GM23248 (cell line): ENCODE measurements around the gene RASGRF1. TPM values are rescaled to one million over a fixed set of nuclear protein-coding genes. Genes with fewer than 3 reads are reported as not detected.

ENCODE experiments used
- DNase-seq: peaks from one replicate; pipeline ENCODE4 v3.0.0-alpha.2; 2015
- H2AFZ ChIP-seq: fragments of 200-600 bp; sonication (generic); 2 replicates; pipeline ENCODE4 v1.6.1; 2016; ENCODE audit warnings: antibody characterized with exemption
- H3F3A ChIP-seq: fragments of 200-600 bp; sonication (generic); 2 replicates; pipeline ENCODE4 v1.6.1; 2016; ENCODE audit warnings: mild to moderate bottlenecking, antibody characterized with exemption, mixed run types; ENCODE audit not compliant: insufficient read depth
- H3K27ac ChIP-seq: fragments of 200-600 bp; sonication (generic); 2 replicates; pipeline ENCODE4 v1.5.1; 2016; ENCODE audit warnings: mild to moderate bottlenecking
- H3K27me3 ChIP-seq: fragments of 200-600 bp; sonication (generic); replicated peaks from 2 replicates; pipeline ENCODE4 v1.6.1; 2016; ENCODE audit warnings: mild to moderate bottlenecking; ENCODE audit not compliant: insufficient read depth
- H3K36me3 ChIP-seq: fragments of 200-600 bp; sonication (generic); 2 replicates; pipeline ENCODE4 v1.6.1; 2016; ENCODE audit warnings: low read depth, mild to moderate bottlenecking
- H3K4me1 ChIP-seq: fragments of 200-600 bp; sonication (generic); 2 replicates; pipeline ENCODE4 v1.6.1; 2016; ENCODE audit warnings: mild to moderate bottlenecking; ENCODE audit not compliant: insufficient read depth
- H3K4me2 ChIP-seq: fragments of 200-600 bp; sonication (generic); one replicate; pipeline ENCODE4 v1.6.1; 2016; ENCODE audit warnings: mild to moderate bottlenecking; ENCODE audit not compliant: unreplicated experiment
- H3K4me3 ChIP-seq: fragments of 200-600 bp; sonication (generic); 2 replicates; pipeline ENCODE4 v1.5.1; 2016; ENCODE audit warnings: mild to moderate bottlenecking
- H3K79me2 ChIP-seq: fragments of 200-600 bp; sonication (generic); 2 replicates; pipeline ENCODE4 v1.6.1; 2016; ENCODE audit warnings: mild to moderate bottlenecking; ENCODE audit not compliant: insufficient read depth
- H3K9ac ChIP-seq: fragments of 200-600 bp; sonication (generic); 2 replicates; pipeline ENCODE4 v1.6.1; 2016; ENCODE audit warnings: mild to moderate bottlenecking
- H3K9me2 ChIP-seq: fragments of 200-600 bp; sonication (generic); 2 replicates; pipeline ENCODE4 v1.6.1; 2016; ENCODE audit warnings: mixed run types, mild to moderate bottlenecking, moderate library complexity; ENCODE audit not compliant: insufficient read depth
- H3K9me3 ChIP-seq: fragments of 200-600 bp; sonication (generic); one replicate; pipeline ENCODE4 v1.6.1; 2017; ENCODE audit warnings: low read depth
- H4K20me1 ChIP-seq: fragments of 200-600 bp; sonication (generic); 2 replicates; pipeline ENCODE4 v1.6.0; 2016; ENCODE audit not compliant: insufficient read depth
- EZH2 ChIP-seq: fragments of 200-600 bp; sonication (generic); IDR thresholded peaks from 2 replicates; pipeline ENCODE4 v1.6.1; 2018; ENCODE audit warnings: antibody characterized with exemption, mild to moderate bottlenecking; ENCODE audit not compliant: insufficient read depth, poor library complexity, severe bottlenecking
- EZH2phosphoT487 ChIP-seq: fragments of 200-600 bp; sonication (generic); IDR thresholded peaks from 2 replicates; pipeline ENCODE4 v1.6.1; 2018; ENCODE audit warnings: antibody characterized with exemption, moderate library complexity, mild to moderate bottlenecking, low read depth; ENCODE audit not compliant: insufficient read depth
- WGBS, 2 experiments: methylation state at CpG; one replicate each; pipeline ENCODE4 v1.1.6; 2015 to 2017; ENCODE audit warnings: low lambda C conversion rate in 2 of 2, low coverage in 1 of 2; ENCODE audit errors: missing lambda C conversion rate in 2 of 2; 5-methylcytosine and 5-hydroxymethylcytosine counted together
- in situ Hi-C: fragments of 300-500 bp; cut with MboI; formaldehyde crosslinking; loops from 2 replicates; pipeline ENCODE4 v1.15.0; 2020
- polyA plus RNA-seq: library from polyadenylated mRNA; unstranded; fragments of >200 nt; fragmentation: Nextera tagmentation; extraction: Ambion mirVana; gene quantifications from 2 replicates; pipeline ENCODE4 v1.2.1, GENCODE V29; 2016
- total RNA-seq: library from RNA; depleted of rRNA; stranded (reverse); fragments of >200 nt; shearing (Covaris generic); gene quantifications from 2 replicates; pipeline ENCODE4 v1.2.3, GENCODE V29; 2014

The RASGRF1 gene
- total and polyA plus RNA-seq, 2 experiments from 2014 or later = not detected

DNA sequence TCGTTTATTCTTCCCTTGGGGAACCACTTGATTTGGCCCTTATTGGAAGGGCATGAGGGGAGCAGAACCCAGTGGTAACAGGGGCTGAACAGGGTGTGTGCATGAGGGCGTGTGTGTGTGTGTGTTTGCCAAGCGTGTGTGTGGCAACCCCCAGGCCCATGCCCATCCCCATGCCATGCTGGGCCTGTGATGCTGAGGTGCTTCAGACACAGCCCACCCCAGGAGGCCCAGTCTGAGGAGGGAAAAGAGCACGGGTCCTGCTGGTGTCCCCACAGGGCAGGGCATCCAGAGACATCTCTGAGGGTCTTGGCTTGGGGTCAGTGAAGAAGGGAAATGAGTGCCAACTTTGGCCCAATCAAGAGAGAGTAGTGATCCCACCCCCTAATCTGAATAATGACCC lies 71.6 kb downstream of the RASGRF1 start:
- TF ChIP-seq EZH2phosphoT487 = no peak
- no peak for DNase-seq

DNA sequence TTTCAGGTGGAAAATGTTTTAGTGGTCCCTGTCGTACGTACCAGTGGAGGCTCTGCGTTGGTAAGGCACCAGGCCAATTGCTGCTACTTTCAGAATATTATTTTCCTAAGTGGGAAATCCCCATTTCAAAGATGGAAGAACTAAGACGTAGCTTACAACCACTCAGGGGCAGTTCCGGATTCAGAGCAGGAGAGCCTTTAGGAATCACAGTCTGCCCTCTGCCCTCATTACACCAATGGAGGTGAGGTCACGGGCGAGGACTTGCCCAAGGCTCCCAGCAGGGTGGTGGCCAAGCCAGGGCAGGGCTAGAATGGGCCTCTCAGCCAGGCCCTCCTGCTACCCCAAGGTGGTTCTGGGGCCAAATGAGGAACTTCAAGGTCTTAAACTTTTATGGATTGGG lies 72.6 kb downstream of the RASGRF1 start:
- in situ Hi-C loops = no loop called here
- Histone ChIP-seq H2AFZ (no peak overlapping the region), H3K9ac (no peak overlapping the region), H3F3A (no peaks in the 10 kb centered on the region), H3K36me3 (no peaks in the 10 kb centered on the region), H3K4me2 (no peak overlapping the region), H3K27me3 (no peaks in the 10 kb centered on the region; the same call in 1 of the 2 replicates), H3K9me3 (no peaks in the 10 kb centered on the region), H3K9me2 (no peaks in the 10 kb centered on the region), H4K20me1 (no peaks in the 10 kb centered on the region), H3K79me2 (no peaks in the 10 kb centered on the region), H3K4me1 (no peaks in the 10 kb centered on the region), H3K27ac (no peak overlapping the region), H3K4me3 (no peak overlapping the region)
- no peak for TF ChIP-seq EZH2
- no peak for TF ChIP-seq EZH2phosphoT487
- no peak for DNase-seq
- 83 to 87% methylated on average over 7 of the region's 7 CpGs for WGBS, 2 experiments

More for the DNA sequence above, 71.6 kb downstream of the RASGRF1 start:
- Histone ChIP-seq H3K27ac (no peak overlapping the region), H3K4me2 (no peak overlapping the region), H3K36me3 (no peaks in the 10 kb centered on the region), H3K9ac (no peak overlapping the region), H3K9me3 (no peaks in the 10 kb centered on the region), H3K4me3 (no peak overlapping the region), H3K79me2 (no peaks in the 10 kb centered on the region), H3K4me1 (no peaks in the 10 kb centered on the region), H3K27me3 (no peaks in the 10 kb centered on the region; the same call in 1 of the 2 replicates), H3F3A (no peaks in the 10 kb centered on the region), H3K9me2 (no peaks in the 10 kb centered on the region), H2AFZ (no peak overlapping the region), H4K20me1 (no peaks in the 10 kb centered on the region)
- in situ Hi-C loops = no loop called here
- WGBS, 2 experiments = 31 to 34% methylated on average over 4 of the region's 4 CpGs

DNA sequence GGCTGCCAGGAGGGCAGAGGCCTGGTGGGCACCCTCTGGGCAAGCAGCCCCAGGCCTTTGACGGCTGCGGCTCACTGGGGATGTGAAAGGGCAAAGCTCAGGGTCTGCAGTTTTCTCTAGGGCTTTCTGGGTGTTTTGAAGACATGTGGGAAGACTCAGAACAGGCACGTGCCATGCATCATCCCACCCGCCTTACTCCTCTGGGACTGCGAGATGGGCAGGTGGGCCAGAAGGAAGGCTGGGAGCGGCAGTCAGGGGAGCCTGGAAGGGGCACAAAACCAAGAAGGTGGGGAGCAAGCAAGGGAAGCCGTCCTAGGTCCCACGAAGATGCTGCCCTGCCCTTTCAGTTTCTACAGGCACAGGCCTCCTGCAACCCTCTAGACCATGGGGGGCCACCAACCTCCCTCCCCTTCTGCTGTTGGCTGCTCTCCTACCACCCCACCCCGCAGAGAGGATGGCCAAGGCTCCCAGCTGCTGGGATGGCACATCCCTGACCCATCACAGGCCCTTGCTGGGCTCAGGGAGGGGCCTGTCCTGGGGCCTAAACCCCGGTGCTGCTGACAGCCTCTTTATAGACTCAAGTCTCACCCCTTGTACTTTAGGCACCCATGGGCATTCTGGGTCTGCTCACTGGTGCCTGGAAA lies 73.9 kb downstream of the RASGRF1 start:
- H3K9me2 ChIP-seq = no peaks in the 10 kb centered on the region
- H4K20me1 ChIP-seq = no peaks in the 10 kb centered on the region
- WGBS, 2 experiments = 51 to 61% methylated on average over 10 of the region's 10 CpGs

DNA sequence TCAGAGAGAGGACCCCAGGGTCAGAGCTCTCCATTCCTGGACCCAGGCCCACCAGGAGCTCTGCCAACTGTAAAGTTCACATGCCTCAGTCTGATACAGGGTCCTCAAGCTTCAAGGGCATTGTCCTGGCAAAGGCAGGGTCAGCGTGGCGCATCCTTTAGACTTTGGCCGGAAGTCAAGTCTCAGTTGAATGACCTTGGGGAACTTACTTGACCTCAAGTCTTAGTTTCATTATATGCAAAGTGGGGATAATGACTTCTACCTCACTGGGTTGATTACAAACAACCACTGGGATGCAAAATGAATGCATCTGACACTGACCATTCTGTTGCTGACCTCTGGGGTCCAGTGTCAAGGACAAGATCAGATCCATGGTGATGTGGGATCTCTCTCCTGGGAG lies 75.2 kb downstream of the RASGRF1 start:
- Histone ChIP-seq H3K4me1 (no peaks in the 10 kb centered on the region), H3F3A (no peaks in the 10 kb centered on the region), H3K9ac (no peak overlapping the region), H3K79me2 (no peaks in the 10 kb centered on the region), H3K4me2 (no peak overlapping the region), H3K27me3 (no peaks in the 10 kb centered on the region; the same call in 1 of the 2 replicates), H3K36me3 (no peaks in the 10 kb centered on the region), H3K9me3 (no peaks in the 10 kb centered on the region), H3K27ac (no peak overlapping the region), H3K9me2 (no peaks in the 10 kb centered on the region), H4K20me1 (no peaks in the 10 kb centered on the region), H2AFZ (no peak overlapping the region), H3K4me3 (no peak overlapping the region)
- in situ Hi-C loops = no loop called here
- WGBS, 2 experiments = 40 to 65% methylated on average over 3 of the region's 3 CpGs
- no peak for TF ChIP-seq EZH2
- DNase-seq = no peak

More for the DNA sequence above, 73.9 kb downstream of the RASGRF1 start:
- H3K79me2 ChIP-seq = no peaks in the 10 kb centered on the region
- no peak for DNase-seq
- H3K9ac ChIP-seq = no peak overlapping the region
- H3K27me3 ChIP-seq = no peaks in the 10 kb centered on the region; the same call in 1 of the 2 replicates
- H3K9me3 ChIP-seq = no peaks in the 10 kb centered on the region
- no peaks in the 10 kb centered on the region for H3K36me3 ChIP-seq
- H2AFZ ChIP-seq = no peak overlapping the region
- H3F3A ChIP-seq = no peaks in the 10 kb centered on the region
- no peak overlapping the region for H3K4me2 ChIP-seq
- no peak overlapping the region for H3K4me3 ChIP-seq
- in situ Hi-C loops = no loop called here
- no peaks in the 10 kb centered on the region for H3K4me1 ChIP-seq
- TF ChIP-seq EZH2phosphoT487 (no peak), EZH2 (no peak)
- no peak overlapping the region for H3K27ac ChIP-seq

DNA sequence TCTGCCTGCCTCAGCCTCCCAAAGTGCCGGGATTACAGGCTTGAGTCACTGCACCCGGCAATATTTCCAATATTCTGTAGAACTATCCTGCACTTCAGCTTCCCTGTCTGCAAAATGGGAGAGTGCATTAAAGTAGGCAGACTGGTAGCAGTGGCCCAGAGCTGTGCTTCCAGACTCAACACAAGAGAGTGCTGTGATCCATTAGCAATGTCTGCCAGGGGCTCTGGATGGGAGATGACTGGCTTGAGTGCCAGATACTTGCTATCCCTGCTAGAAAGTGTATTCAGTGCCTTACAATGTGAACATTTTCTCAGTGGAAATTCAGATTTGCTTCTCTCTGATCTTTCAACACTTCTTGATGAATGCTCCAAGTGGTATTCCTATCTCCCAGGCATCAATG lies 80.3 kb downstream of the RASGRF1 start:
- Histone ChIP-seq H2AFZ (no peak overlapping the region), H3K9me2 (no peaks in the 10 kb centered on the region), H3K9me3 (no peaks in the 10 kb centered on the region), H3K4me3 (no peak overlapping the region), H4K20me1 (no peaks in the 10 kb centered on the region), H3K4me2 (no peak overlapping the region), H3K4me1 (no peaks in the 10 kb centered on the region), H3F3A (no peaks in the 10 kb centered on the region), H3K27ac (no peak overlapping the region), H3K36me3 (no peaks in the 10 kb centered on the region), H3K9ac (no peak overlapping the region), H3K27me3 (no peaks in the 10 kb centered on the region), H3K79me2 (no peaks in the 10 kb centered on the region)
- no peak for TF ChIP-seq EZH2
- TF ChIP-seq EZH2phosphoT487 = no peak
- 85 to 89% methylated on average over 2 of the region's 2 CpGs for WGBS, 2 experiments
- no peak for DNase-seq
- in situ Hi-C loops = no loop called here
